SU-DHL-6 (cell line): ENCODE measurements around the gene CSTF3.

ENCODE experiments used
- H2AFZ ChIP-seq: fragments of 200-600 bp; sonication (generic); 2 replicates; pipeline ENCODE4 v1.6.1; 2014; ENCODE audit warnings: low read depth, mild to moderate bottlenecking, moderate library complexity, mixed read lengths, antibody characterized with exemption, low read length; ENCODE audit not compliant: severe bottlenecking
- H3F3A ChIP-seq: fragments of 200-600 bp; shearing (Covaris generic); 2 replicates; pipeline ENCODE4 v1.6.0; 2016; ENCODE audit warnings: antibody characterized with exemption, mild to moderate bottlenecking; ENCODE audit not compliant: insufficient read depth
- H3K27ac ChIP-seq: fragments of 200-600 bp; sonication (generic); 2 replicates; pipeline ENCODE4 v1.5.1; 2016; ENCODE audit warnings: low read depth, mild to moderate bottlenecking, low read length, moderate library complexity, mixed read lengths
- H3K27me3 ChIP-seq: fragments of 200-600 bp; sonication (generic), shearing (Covaris generic); 2 replicates; pipeline ENCODE4 v1.6.0; 2014; ENCODE audit warnings: mild to moderate bottlenecking, low read length
- H3K36me3 ChIP-seq: fragments of 200-600 bp; sonication (generic); 2 replicates; pipeline ENCODE4 v1.6.1; 2014; ENCODE audit warnings: mild to moderate bottlenecking, low read length, mixed read lengths
- H3K4me2 ChIP-seq: fragments of 300-600, 200-600 bp; shearing (Covaris generic), sonication (generic); 2 replicates; pipeline ENCODE4 v1.6.0; 2014; ENCODE audit warnings: low read length, low read depth, mild to moderate bottlenecking; ENCODE audit not compliant: poor library complexity, severe bottlenecking
- H3K4me3 ChIP-seq: fragments of 200-600 bp; sonication (generic); 2 replicates; pipeline ENCODE4 v1.5.1; 2014; ENCODE audit warnings: antibody characterized with exemption, low read length, mild to moderate bottlenecking, mixed read lengths; ENCODE audit not compliant: insufficient read depth, poor library complexity, severe bottlenecking
- H3K79me2 ChIP-seq: fragments of 200-600 bp; sonication (generic); 2 replicates; pipeline ENCODE4 v1.6.1; 2014; ENCODE audit warnings: mild to moderate bottlenecking, low read length, moderate library complexity; ENCODE audit not compliant: insufficient read depth
- H3K9ac ChIP-seq: fragments of 200-600 bp; sonication (generic); 2 replicates; pipeline ENCODE4 v1.7.0; 2014; ENCODE audit warnings: mild to moderate bottlenecking, low read length
- H3K9me2 ChIP-seq: fragments of 200-600 bp; sonication (generic); replicated peaks from 2 replicates; pipeline ENCODE4 v1.6.1; 2014; ENCODE audit warnings: low read length; ENCODE audit not compliant: insufficient read depth
- H3K9me3 ChIP-seq: fragments of 200-600 bp; sonication (generic); 2 replicates; pipeline ENCODE4 v1.6.1; 2014; ENCODE audit warnings: low read length, mixed read lengths; ENCODE audit not compliant: insufficient read depth
- H4K20me1 ChIP-seq: fragments of 200-600 bp; sonication (generic); 2 replicates; pipeline ENCODE4 v1.6.1; 2014; ENCODE audit warnings: low read depth, mild to moderate bottlenecking, antibody characterized with exemption, low read length, moderate library complexity, mixed read lengths
- EZH2phosphoT487 ChIP-seq: fragments of 200-600 bp; sonication (generic), shearing (Covaris generic); conservative IDR thresholded peaks from 2 replicates; pipeline ENCODE4 v1.6.1; 2018; ENCODE audit warnings: mild to moderate bottlenecking, antibody characterized with exemption, low read length, moderate library complexity, mixed read lengths
- TF ChIP-seq, protein P1 (sequence below): fragments of 200-600 bp; sonication (generic); IDR thresholded peaks from one replicate; pipeline ENCODE4 v1.5.1; 2017; ENCODE audit warnings: antibody characterized with exemption, mild to moderate bottlenecking, low read length, moderate library complexity; ENCODE audit not compliant: insufficient read depth, poor library complexity, severe bottlenecking

Gene CSTF3

DNA sequence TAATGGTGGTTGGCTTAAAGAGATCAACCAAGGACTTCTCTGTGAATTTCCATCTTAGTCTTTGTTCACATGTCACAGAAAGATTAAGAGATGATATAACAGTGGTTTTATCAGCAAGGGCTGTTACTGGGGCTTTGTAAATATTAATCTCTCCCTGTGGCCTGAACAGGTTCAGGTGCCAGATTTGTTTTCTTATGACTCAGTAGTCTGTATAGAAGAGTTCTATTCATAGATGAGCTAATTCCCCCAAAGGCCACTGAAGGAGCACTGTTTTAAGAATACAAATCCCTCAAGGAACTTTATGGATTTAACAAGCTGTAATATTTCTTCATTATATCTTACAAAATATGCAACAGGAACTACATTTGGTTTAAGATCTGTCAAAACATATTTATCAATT, 71.5 kb downstream of the CSTF3 start:
- H2AFZ ChIP-seq: no peak overlapping the region

GRCh38 chr11:33086017-33086416, 75.3 kb downstream of the CSTF3 start:
- Histone ChIP-seq H2AFZ (no peak overlapping the region), H3K27ac (no peak overlapping the region), H3K36me3 (no peaks in the 10 kb centered on the region), H3K9me2 (no peaks in the 10 kb centered on the region), H3K4me3 (no peak overlapping the region), H3K9me3 (no peaks in the 10 kb centered on the region), H4K20me1 (no peaks in the 10 kb centered on the region), H3F3A (no peaks in the 10 kb centered on the region), H3K4me2 (no peak overlapping the region), H3K27me3 (no peaks in the 10 kb centered on the region), H3K9ac (no peak overlapping the region), H3K79me2 (no peaks in the 10 kb centered on the region)
- no peak for TF ChIP-seq EZH2phosphoT487
- TF ChIP-seq, protein P1, sequence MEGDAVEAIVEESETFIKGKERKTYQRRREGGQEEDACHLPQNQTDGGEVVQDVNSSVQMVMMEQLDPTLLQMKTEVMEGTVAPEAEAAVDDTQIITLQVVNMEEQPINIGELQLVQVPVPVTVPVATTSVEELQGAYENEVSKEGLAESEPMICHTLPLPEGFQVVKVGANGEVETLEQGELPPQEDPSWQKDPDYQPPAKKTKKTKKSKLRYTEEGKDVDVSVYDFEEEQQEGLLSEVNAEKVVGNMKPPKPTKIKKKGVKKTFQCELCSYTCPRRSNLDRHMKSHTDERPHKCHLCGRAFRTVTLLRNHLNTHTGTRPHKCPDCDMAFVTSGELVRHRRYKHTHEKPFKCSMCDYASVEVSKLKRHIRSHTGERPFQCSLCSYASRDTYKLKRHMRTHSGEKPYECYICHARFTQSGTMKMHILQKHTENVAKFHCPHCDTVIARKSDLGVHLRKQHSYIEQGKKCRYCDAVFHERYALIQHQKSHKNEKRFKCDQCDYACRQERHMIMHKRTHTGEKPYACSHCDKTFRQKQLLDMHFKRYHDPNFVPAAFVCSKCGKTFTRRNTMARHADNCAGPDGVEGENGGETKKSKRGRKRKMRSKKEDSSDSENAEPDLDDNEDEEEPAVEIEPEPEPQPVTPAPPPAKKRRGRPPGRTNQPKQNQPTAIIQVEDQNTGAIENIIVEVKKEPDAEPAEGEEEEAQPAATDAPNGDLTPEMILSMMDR: no peak

More for the DNA sequence above, 71.5 kb downstream of the CSTF3 start:
- no peak for TF ChIP-seq EZH2phosphoT487
- TF ChIP-seq, protein P1: no peak
- H3K79me2 ChIP-seq: no peaks in the 10 kb centered on the region
- H3K4me3 ChIP-seq: no peak overlapping the region
- no peak overlapping the region for H3K9ac ChIP-seq
- no peak overlapping the region for H3K4me2 ChIP-seq
- H3K27me3 ChIP-seq: no peaks in the 10 kb centered on the region
- no peak overlapping the region for H3K27ac ChIP-seq
- no peaks in the 10 kb centered on the region for H4K20me1 ChIP-seq
- H3K36me3 ChIP-seq: no peaks in the 10 kb centered on the region
- no peaks in the 10 kb centered on the region for H3K9me3 ChIP-seq
- H3K9me2 ChIP-seq: no peaks in the 10 kb centered on the region
- H3F3A ChIP-seq: no peaks in the 10 kb centered on the region

- no peaks in the 10 kb centered on the region for H4K20me1 ChIP-seq
- H3K36me3 ChIP-seq: no peaks in the 10 kb centered on the region
- no peaks in the 10 kb centered on the region for H3K79me2 ChIP-seq
- H3F3A ChIP-seq: no peaks in the 10 kb centered on the region
- H3K9me3 ChIP-seq: no peaks in the 10 kb centered on the region
- H2AFZ ChIP-seq: no peak overlapping the region
- H3K27ac ChIP-seq: no peak overlapping the region
- H3K9ac ChIP-seq: no peak overlapping the region
- TF ChIP-seq EZH2phosphoT487: no peak
- TF ChIP-seq, protein P1: no peak
- no peak overlapping the region for H3K4me3 ChIP-seq
- H3K4me2 ChIP-seq: no peak overlapping the region
- H3K9me2 ChIP-seq: no peaks in the 10 kb centered on the region
- no peaks in the 10 kb centered on the region for H3K27me3 ChIP-seq
These were observed 77.4 kb downstream of the CSTF3 start for GRCh38 chr11:33083918-33084317.
